Uterus (tissue), 4 donors: ENCODE measurements around the gene ASB15. TPM values are rescaled to one million over a fixed set of nuclear protein-coding genes. Genes with fewer than 3 reads are reported as not detected.
"Not testable (repeated sequence)": the region's sequence is repeated elsewhere in the genome, so short reads cannot be mapped to it uniquely, and the experiment has no call there.

ENCODE experiments used
- DNase-seq, 2 donors: peaks; one replicate each; pipeline ENCODE4 v3.0.0-alpha.2; 2019 to 2020
- H3K27ac ChIP-seq, 2 donors: fragments of 200-600 bp; sonication (generic); 1 replicate in 1 of 2; 2 replicates in 1 of 2; pipeline ENCODE4 v1.5.1; 2016 to 2018
- H3K27me3 ChIP-seq, 2 donors: fragments of 200-600 bp; sonication (generic); one replicate each; pipeline ENCODE4 v1.5.1; 2018 to 2019; ENCODE audit warnings: control low read depth in 1 of 2
- H3K36me3 ChIP-seq, 2 donors: fragments of 200-600 bp; sonication (generic); one replicate each; pipeline ENCODE4 v1.5.1; 2019; ENCODE audit warnings: control low read depth in 1 of 2
- H3K4me1 ChIP-seq, 2 donors: fragments of 200-600 bp; sonication (generic); one replicate each; pipeline ENCODE4 v1.5.1; 2018 to 2019; ENCODE audit warnings: control low read depth in 1 of 2
- H3K4me3 ChIP-seq, 2 donors: fragments of 200-600 bp; sonication (generic); 1 replicate in 1 of 2; 2 replicates in 1 of 2; pipeline ENCODE4 v1.5.1; 2018 to 2019; ENCODE audit warnings: mild to moderate bottlenecking in 1 of 2
- H3K9me3 ChIP-seq, 2 donors: fragments of 200-600 bp; sonication (generic); one replicate each; pipeline ENCODE4 v1.5.1; 2019; ENCODE audit warnings: control low read depth in 1 of 2
- POLR2A ChIP-seq, 2 donors: fragments of 450-650 bp; IDR thresholded peaks; one replicate each; pipeline ENCODE4 v1.6.1; 2016; ENCODE audit warnings: antibody characterized with exemption in 2 of 2, mild to moderate bottlenecking in 1 of 2, moderate library complexity in 1 of 2
- intact Hi-C: fragments of 100-400 bp; cut with DNase I; formaldehyde crosslinking; loops from one replicate; pipeline ENCODE4 v1.15.1; 2023; ENCODE audit warnings: low total_unique reads
- total RNA-seq, 4 donors: library from RNA; depleted of rRNA in 3 of 4; stranded (reverse); fragments of >200 nt in 3 of 4; gene quantifications; one replicate each; pipeline versions ENCODE4 v1.1.0 to v1.2.4, GENCODE V29; 2014 to 2023
- TF ChIP-seq, protein P1 (sequence below), 4 experiments: fragments of 200-600 bp in 2 of 4; fragments of 450-650 bp in 2 of 4; sonication (generic) in 2 of 4; IDR thresholded peaks; one replicate each; pipeline ENCODE4 v1.5.1; 2016 to 2019; ENCODE audit warnings: antibody characterized with exemption in 4 of 4, mild to moderate bottlenecking in 2 of 4, moderate library complexity in 1 of 4
- donor health status: DM: yes; HTN: yes; CAD: no.

Gene ASB15
- not detected for total RNA-seq

DNA sequence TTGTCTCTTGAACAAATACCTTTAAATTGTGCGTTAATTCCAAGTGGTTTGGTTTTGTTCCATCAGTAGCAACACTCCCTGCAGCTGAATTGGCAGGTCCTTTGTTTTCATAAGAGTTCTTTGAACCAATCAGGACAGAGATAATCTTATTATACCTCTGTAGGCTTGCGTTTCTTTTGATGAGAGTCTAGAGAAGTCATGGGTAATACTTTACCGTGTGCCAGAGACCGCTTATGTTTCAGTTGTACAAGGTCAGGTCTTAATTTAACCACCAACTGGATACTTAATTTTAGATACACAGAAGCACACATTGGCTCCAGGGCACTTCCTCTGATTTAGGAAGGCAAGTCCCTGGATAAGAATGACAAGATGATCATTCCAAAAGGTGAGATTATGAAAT is at the start of gene ASB15:
ASB15 (plus strand) TSS at position 292 of the 400 bp plus-strand sequence. CDS start 12,682 bp downstream, outside the sequence.
- DNase-seq = no peak
- Histone ChIP-seq H3K36me3 (no peaks in the 10 kb centered on the region), H3K4me1 (no peaks in the 10 kb centered on the region), H3K27ac (no peak within 1 kb of the TSS), H3K4me3 (no peak within 1 kb of the TSS), H3K9me3 (no peaks in the 10 kb centered on the region), H3K27me3 (no peaks in the 10 kb centered on the region)
- TF ChIP-seq, protein P1, sequence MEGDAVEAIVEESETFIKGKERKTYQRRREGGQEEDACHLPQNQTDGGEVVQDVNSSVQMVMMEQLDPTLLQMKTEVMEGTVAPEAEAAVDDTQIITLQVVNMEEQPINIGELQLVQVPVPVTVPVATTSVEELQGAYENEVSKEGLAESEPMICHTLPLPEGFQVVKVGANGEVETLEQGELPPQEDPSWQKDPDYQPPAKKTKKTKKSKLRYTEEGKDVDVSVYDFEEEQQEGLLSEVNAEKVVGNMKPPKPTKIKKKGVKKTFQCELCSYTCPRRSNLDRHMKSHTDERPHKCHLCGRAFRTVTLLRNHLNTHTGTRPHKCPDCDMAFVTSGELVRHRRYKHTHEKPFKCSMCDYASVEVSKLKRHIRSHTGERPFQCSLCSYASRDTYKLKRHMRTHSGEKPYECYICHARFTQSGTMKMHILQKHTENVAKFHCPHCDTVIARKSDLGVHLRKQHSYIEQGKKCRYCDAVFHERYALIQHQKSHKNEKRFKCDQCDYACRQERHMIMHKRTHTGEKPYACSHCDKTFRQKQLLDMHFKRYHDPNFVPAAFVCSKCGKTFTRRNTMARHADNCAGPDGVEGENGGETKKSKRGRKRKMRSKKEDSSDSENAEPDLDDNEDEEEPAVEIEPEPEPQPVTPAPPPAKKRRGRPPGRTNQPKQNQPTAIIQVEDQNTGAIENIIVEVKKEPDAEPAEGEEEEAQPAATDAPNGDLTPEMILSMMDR (IDR thresholded peaks at IDR 0.05) = no peak
- TF ChIP-seq POLR2A (IDR thresholded peaks at IDR 0.05) = no peak
- intact Hi-C loops = no loop called here

DNA sequence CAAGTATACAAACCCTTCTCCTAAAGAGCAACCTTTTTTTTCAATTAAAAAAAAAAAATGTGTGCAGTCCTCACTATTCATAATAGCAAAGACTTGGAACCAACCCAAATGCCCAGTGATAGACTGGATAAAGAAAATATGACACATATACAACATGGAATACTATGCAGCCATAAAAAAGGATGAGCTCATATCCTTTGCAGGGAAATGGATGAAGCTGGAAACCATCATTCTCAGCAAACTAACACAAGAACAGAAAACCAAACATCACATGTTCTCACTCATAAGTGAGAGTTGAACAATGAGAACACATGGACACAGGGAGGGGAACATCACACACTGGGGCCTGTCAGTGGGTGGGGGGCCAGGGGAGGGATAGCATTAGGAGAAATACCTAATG is 49.5 kb upstream of the ASB15 start:
- H3K27me3 ChIP-seq, H3K36me3 ChIP-seq, intact Hi-C loops, H3K4me1 ChIP-seq, H3K27ac ChIP-seq, DNase-seq, H3K4me3 ChIP-seq, H3K9me3 ChIP-seq: not testable (repeated sequence)

DNA sequence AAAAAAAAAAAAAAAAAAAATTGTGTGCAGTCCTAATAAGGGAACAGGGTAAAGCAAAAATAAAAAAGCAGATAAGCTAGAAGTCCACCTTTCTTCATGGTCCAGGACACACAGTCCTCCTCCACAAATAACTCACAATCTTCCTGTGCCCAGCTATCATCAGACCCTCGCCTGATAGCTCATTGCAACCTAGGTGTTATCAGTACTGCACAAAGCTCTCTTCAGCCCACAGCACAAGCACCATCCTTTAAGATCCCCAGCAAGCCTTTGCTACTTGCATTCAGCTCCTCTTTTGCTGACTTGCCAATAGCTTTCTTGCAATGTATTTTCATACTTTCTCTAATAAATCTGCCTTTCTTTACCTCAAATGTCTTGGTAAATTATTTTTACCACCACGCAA is 49.0 kb upstream of the ASB15 start:
- intact Hi-C loops = no loop called here
- Histone ChIP-seq H3K4me1 (no peaks in the 10 kb centered on the region), H3K4me3 (no peak overlapping the region), H3K27me3 (no peaks in the 10 kb centered on the region), H3K36me3 (no peaks in the 10 kb centered on the region), H3K9me3 (no peaks in the 10 kb centered on the region), H3K27ac (no peak overlapping the region)
- no peak for TF ChIP-seq POLR2A (IDR thresholded peaks at IDR 0.05)
- TF ChIP-seq, protein P1 (IDR thresholded peaks at IDR 0.05) = no peak
- no peak for DNase-seq

DNA sequence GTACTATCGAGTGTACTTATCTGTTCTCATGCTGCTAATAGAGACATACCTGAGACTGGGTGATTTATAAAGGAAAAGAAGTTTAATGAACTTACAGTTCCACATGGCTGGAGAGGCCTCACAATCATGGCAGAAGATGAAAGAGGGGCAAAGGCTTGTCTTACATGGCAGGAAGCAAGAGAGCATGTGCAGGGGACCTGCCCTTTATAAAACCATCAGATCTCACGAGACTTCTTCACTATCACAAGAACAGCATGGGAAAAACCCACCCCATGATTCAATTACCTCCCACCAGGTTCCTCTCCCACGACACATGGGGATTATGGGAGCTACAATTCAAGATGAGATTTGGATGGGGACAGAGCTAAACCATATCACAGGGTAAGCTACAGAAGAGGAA is 48.5 kb upstream of the ASB15 start:
- Histone ChIP-seq H3K27me3 (no peaks in the 10 kb centered on the region), H3K4me3 (no peak overlapping the region), H3K4me1 (no peaks in the 10 kb centered on the region), H3K36me3 (no peaks in the 10 kb centered on the region), H3K27ac (no peak overlapping the region), H3K9me3 (no peaks in the 10 kb centered on the region)
- no peak for TF ChIP-seq POLR2A (IDR thresholded peaks at IDR 0.05)
- TF ChIP-seq, protein P1 (IDR thresholded peaks at IDR 0.05) = no peak
- DNase-seq = no peak
- intact Hi-C loops = no loop called here

DNA sequence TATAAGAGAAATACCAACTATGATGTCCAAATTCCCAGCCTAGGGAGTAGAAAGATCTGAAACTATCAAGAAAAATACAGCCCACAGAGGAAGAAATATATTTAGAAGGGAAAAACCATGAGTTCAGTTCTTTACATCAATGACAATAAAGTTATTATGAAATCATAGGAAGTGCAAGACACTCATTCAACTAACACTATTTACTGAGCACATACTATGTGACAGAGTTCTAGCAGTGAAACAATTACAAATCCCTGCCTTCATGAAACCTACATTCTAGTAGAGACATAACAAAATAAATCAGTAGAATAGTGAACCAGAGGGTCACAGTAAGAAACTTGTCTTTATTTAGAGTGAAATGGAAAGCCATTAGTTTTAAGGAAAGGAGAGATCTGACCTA is 46.1 kb upstream of the ASB15 start:
- Histone ChIP-seq H3K27me3 (no peaks in the 10 kb centered on the region), H3K9me3 (no peaks in the 10 kb centered on the region), H3K4me1 (no peaks in the 10 kb centered on the region), H3K36me3 (no peaks in the 10 kb centered on the region), H3K27ac (no peak overlapping the region), H3K4me3 (no peak overlapping the region)
- TF ChIP-seq, protein P1 (IDR thresholded peaks at IDR 0.05) = no peak
- intact Hi-C loops = no loop called here
- DNase-seq = no peak

DNA sequence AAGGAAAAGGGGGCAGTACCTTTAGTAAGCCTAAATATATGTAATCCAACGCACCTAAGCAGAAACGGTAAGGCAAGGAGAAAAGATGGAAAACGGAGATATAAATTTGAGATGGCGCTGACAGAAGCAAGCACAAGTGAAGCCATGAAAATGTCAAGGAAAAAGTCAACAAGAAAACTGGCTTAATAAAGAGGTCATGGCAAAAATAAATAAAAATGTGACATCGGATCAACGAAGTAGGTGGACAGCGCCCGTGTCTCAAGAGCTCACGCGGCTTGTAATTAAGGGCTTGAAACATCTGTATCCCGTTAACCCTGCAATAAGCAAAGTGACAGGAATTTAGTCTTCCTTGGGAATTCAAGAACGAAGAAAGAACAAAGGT is 44.6 kb upstream of the ASB15 start:
- Histone ChIP-seq H3K27me3 (no peaks in the 10 kb centered on the region), H3K9me3 (no peaks in the 10 kb centered on the region), H3K36me3 (no peaks in the 10 kb centered on the region), H3K4me1 (no peaks in the 10 kb centered on the region), H3K27ac (peak overlapping the region; percentile 88 to 90), H3K4me3 (peak overlapping the region; percentile 67 to 87)
- no peak for TF ChIP-seq POLR2A (IDR thresholded peaks at IDR 0.05)
- no peak for DNase-seq
- intact Hi-C loops = no loop called here
